Esophagus (tissue), 2 donors: Measurements from ENCODE around the gene HADHB. TPM values are rescaled to one million over a fixed set of nuclear protein-coding genes. Genes with fewer than 3 reads are reported as not detected.
"Not testable (repeated sequence)": the region's sequence is repeated elsewhere in the genome, so short reads cannot be mapped to it uniquely, and the experiment has no call there.

Experiments
- H3K27ac ChIP-seq, 2 donors: one replicate each; pipeline ENCODE4 v1.5.1; 2013; ENCODE audit warnings: low read depth in 2 of 2, mild to moderate bottlenecking in 2 of 2, inconsistent platforms in 1 of 2, low read length in 1 of 2, moderate library complexity in 1 of 2
- H3K27me3 ChIP-seq, 2 donors: one replicate each; pipeline ENCODE4 v1.6.1; 2013; ENCODE audit warnings: low read length in 2 of 2, control low read depth in 1 of 2, mild to moderate bottlenecking in 1 of 2; ENCODE audit not compliant: insufficient read depth in 2 of 2, control insufficient read depth in 1 of 2
- H3K36me3 ChIP-seq, 2 donors: one replicate each; pipeline ENCODE4 v1.6.1; 2013; ENCODE audit warnings: low read length in 1 of 2; ENCODE audit not compliant: control insufficient read depth in 2 of 2, insufficient read depth in 2 of 2
- H3K4me1 ChIP-seq, 2 donors: one replicate each; pipeline ENCODE4 v1.6.1; 2013; ENCODE audit warnings: low read length in 1 of 2; ENCODE audit not compliant: control insufficient read depth in 2 of 2, insufficient read depth in 2 of 2
- H3K4me3 ChIP-seq, 2 donors: one replicate each; pipeline ENCODE4 v1.5.1; 2013; ENCODE audit warnings: low read length in 2 of 2, mild to moderate bottlenecking in 2 of 2, low read depth in 1 of 2, moderate library complexity in 1 of 2
- H3K9me3 ChIP-seq, 2 donors: one replicate each; pipeline ENCODE4 v1.6.1; 2013; ENCODE audit warnings: mild to moderate bottlenecking in 2 of 2, low read depth in 1 of 2, low read length in 1 of 2, moderate library complexity in 1 of 2; ENCODE audit not compliant: control insufficient read depth in 2 of 2, insufficient read depth in 1 of 2
- whole genome bisulfite sequencing, 2 donors: extraction: QIAGEN DNeasy Blood & Tissue Kit; methylation state at CpG; one replicate each; pipeline ENCODE4 v1.1.7; 2013; 5-methylcytosine and 5-hydroxymethylcytosine counted together
- polyA plus RNA-seq, 2 donors: library from polyadenylated mRNA; stranded (reverse); fragments of 200-250 nt; gene quantifications; one replicate each; pipeline ENCODE4 v1.2.3, GENCODE V29; 2013
- donor health status: healthy with polysubstance abuse.
- donor health status: Bipolar disorder and iron deficiency.

Gene HADHB
- polyA plus RNA-seq, 2 donors, result 50.0 to 82.4 TPM

DNA sequence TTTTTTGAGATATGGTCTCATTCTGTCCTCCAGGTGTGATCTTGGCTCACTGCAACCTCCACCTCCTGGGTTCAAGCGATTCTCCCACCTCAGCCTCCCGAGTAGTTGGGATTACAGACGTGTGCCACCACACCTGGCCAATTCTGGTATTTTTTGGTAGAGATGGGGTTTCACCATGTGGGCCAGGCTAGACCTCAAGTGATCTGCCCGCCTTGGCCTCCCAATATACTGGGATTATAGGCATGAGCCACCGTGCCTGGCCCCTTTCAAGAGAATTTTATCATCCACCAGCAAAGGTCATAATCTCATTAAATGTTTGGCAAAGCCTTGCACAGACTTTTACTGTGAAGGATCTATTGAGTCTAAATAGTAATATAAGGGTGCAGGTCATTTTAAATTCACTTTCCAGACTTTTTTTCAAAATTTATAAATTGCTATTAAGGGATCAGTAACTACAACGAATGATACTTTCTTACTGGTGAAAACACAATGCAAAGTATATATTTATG lies 2.8 kb upstream of the HADHB start:
- Histone ChIP-seq H3K9me3 (no peaks in the 10 kb centered on the region), H3K4me3 (no peak overlapping the region), H3K27ac (no peak overlapping the region), H3K36me3 (peaks cover 0 to 3% of the 10 kb centered on the region in 2 donors), H3K4me1 (peaks cover 2 to 5% of the 10 kb centered on the region in 2 donors), H3K27me3 (no peaks in the 10 kb centered on the region)
- WGBS, 2 donors, result 70 to 82% methylated on average over 6 of the region's 6 CpGs

DNA sequence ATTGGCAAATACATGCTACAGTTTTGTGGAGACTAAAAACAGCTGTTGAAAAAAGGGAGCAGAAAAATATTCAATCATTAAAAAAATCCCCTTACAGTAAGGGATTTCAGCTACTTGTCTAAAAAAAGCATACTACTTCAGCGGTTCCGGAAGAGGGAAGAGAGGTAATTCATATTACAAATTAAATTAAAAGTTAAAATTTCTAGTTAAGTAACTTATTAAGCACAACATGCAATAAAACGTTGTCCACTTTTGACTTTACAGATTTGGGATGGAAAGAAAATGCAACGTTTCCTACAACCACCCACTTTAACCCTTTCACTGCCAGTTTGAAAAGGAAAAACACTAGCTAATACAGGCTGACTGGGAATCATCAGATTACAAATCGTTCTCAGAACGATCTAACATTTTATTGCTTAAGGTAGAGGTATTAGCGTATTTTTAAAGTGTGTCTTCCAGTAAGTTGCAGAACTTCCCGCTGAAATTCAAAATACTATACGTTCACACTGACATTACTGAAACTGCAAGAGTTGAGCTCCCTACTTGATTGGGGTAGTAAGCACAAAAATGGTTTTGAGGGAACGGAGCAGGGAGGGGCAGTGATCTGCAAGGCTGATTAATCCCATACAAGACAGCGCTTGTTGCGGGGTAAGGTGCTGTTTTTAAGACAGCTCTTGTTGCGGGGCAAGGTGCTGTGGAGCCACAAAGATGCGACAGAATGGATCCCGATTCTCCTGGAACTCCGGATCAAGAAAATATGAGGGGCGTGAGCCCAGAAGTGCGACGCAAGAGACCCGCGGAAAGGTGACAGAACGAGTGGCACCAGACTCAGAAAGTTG lies 1.1 kb upstream of the HADHB start:
- Histone ChIP-seq H3K9me3 (no peaks in the 10 kb centered on the region), H3K36me3 (no peaks in the 10 kb centered on the region), H3K27ac (peak overlapping the region; percentile 93 to 99), H3K4me1 (peaks cover 2 to 5% of the 10 kb centered on the region in 2 donors), H3K27me3 (no peaks in the 10 kb centered on the region), H3K4me3 (peak overlapping the region; percentile 76 to 98)
- 1% methylated on average over 22 of the region's 22 CpGs for WGBS, 2 donors

DNA sequence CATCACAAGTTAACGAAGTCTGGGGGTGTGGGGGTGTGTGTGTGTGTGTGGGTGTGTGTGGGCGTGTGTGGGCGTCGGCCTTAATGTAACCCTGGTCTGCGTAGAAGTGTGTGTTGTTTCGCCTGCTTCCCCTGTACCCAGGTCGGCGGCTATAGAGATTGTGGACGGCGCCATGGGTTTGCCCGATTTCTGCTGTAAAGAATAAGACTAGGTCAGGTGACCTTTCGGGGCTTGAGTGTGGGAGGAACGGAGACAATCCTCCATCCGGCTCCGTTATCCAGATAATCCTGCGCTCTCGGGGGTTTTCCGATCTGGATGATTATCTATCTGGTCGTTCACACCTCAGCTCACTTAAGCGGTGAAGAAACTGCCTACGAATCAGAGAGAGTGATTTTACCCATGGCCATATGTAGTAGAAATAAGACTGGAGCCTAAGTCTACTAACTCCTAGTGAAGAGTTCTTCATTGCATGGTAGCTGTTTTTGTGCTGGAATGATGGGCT lies 543 bp downstream of the HADHB start:
- H3K4me3 ChIP-seq, result peak overlapping the region; percentile 76 to 98
- no peaks in the 10 kb centered on the region for H3K27me3 ChIP-seq
- 1% methylated on average over 21 of the region's 21 CpGs for WGBS, 2 donors
- no peaks in the 10 kb centered on the region for H3K36me3 ChIP-seq
- no peaks in the 10 kb centered on the region for H3K9me3 ChIP-seq
- H3K4me1 ChIP-seq, result peaks cover 2 to 5% of the 10 kb centered on the region in 2 donors
- peak overlapping the region; percentile 93 to 99 for H3K27ac ChIP-seq

DNA sequence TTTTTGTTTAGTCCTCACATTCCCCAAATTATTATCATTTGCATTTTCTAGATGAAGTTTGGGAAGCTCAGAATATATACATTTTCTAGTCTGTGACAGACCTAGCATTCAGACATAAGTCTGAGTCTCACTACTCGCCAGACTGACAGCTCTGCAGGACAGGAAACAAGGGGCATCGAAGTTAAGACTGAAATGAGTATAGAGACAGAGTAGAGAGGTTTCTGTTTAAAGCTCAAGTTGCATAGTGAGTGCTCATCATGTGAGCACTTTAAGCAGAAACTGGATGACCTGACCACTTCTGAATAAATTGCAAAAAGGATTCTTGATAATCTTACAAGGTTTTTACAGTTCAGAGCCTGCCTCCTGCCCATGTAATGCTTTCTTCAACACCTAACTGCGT lies 1.1 kb downstream of the HADHB start:
- 14 to 15% methylated on average over 3 of the region's 3 CpGs for WGBS, 2 donors
- Histone ChIP-seq H3K4me1 (peaks cover 2 to 5% of the 10 kb centered on the region in 2 donors), H3K9me3 (no peaks in the 10 kb centered on the region), H3K4me3 (peak overlapping the region; percentile 76 to 98), H3K27ac (peak overlapping the region in 1 of 2 donors; percentile 99), H3K27me3 (no peaks in the 10 kb centered on the region), H3K36me3 (no peaks in the 10 kb centered on the region)

DNA sequence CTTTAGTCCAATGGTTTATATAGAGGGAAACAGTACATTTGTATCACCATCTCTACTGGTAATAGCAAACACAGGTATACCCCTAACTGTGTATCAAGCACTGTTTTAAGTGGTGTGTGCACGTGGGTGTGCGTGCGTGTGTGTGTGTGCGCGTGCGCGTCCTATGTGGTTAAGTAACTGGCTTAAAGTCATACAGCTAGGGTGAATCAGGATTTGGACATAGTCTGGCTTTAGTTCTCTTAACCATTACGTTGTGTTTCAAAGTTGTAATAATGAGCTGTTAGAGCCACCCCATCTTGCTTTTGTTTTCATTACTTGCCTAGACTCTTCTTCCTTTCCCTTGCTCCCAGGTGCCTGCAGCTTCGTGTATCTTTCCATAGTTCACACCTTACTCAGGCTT lies 2.1 kb downstream of the HADHB start:
- Histone ChIP-seq H3K9me3 (no peaks in the 10 kb centered on the region), H3K27ac (no peak overlapping the region), H3K4me1 (peaks cover 3 to 5% of the 10 kb centered on the region in 2 donors), H3K4me3 (peak overlapping the region in 1 of 2 donors; percentile 98), H3K27me3 (no peaks in the 10 kb centered on the region), H3K36me3 (no peaks in the 10 kb centered on the region)
- 65 to 66% methylated on average over 9 of the region's 9 CpGs for WGBS, 2 donors

DNA sequence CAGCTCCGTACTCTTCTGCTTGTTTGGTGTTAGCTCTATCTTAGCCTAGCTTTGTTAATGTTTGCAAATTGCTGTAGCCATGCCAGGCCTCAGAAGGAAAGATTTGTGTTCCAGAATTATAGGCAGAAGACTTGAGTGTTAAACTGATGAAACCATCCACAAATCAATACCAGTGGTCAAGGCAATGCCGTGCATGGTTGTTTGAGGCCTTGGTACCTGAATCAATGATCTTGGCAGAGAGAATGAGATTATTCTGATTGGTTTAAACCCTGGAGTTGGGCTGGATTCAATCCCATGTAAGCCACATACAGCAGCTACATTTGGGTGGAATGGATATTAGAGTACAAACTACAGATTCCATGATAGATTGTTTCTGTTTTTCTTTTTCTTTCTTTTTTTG lies 4.9 kb downstream of the HADHB start:
- H3K27ac ChIP-seq, result no peak overlapping the region
- H3K4me3 ChIP-seq, result no peak overlapping the region
- H3K9me3 ChIP-seq, result no peaks in the 10 kb centered on the region
- no peaks in the 10 kb centered on the region for H3K27me3 ChIP-seq
- 80 to 88% methylated on average over 2 of the region's 2 CpGs for WGBS, 2 donors
- H3K36me3 ChIP-seq, result no peaks in the 10 kb centered on the region
- H3K4me1 ChIP-seq, result peaks cover 3 to 5% of the 10 kb centered on the region in 2 donors

DNA sequence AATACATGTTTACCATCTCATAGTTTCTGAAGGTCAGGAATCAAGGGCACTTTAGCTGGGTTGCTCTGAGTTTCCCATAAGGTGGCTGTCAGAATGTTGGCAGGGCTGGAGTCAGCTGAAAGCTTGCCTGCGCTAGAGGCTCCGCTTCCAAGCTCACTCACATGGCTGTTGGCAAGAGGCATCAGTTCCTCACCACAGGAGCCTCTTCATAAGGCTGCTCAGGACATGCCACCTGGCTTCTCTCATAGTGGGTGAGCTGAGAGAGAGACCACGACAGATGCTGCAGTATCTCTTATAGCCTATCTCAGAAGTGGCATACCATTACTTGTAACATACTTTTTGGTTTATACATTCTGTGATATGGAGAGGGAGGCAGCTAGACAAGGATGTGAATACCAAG lies 7.2 kb downstream of the HADHB start:
- 47 to 63% methylated on average over 3 of the region's 3 CpGs for WGBS, 2 donors
- H3K36me3 ChIP-seq, result no peaks in the 10 kb centered on the region
- H3K27me3 ChIP-seq, result no peaks in the 10 kb centered on the region
- H3K27ac ChIP-seq, result no peak overlapping the region
- H3K9me3 ChIP-seq, result no peaks in the 10 kb centered on the region
- H3K4me3 ChIP-seq, result no peak overlapping the region
- H3K4me1 ChIP-seq, result peaks cover 1 to 3% of the 10 kb centered on the region in 2 donors

DNA sequence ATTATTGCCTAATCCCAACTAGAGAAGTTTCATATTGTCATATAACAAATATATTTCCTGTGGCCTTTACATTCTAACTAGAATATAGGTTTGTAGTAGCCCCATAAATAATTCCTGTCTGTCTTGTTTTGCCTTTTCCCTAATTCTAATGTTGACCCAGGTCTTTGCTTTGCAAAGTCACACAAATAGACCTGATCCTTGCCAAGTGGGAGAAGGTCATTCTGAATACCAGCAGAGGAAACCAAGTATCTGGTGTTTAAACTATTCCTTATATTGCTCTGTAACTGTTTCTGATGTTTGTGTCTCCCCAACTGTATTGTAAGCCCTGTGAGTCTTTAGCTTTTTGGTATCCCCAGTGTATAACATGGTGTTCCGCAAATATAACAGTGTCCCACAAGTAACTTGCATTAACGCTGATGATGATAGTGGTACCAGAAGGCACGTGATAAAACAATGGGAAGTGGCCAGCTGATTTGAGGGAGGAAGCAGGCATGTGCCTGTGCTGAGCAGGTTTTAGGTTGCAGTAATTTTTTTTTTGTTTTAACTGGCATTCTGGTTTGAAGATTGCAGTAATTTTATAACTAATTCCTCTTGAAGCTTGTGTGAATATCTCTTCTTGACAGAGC lies 11.1 kb downstream of the HADHB start:
- H3K27ac ChIP-seq, result no peak overlapping the region
- peaks cover 0 to 7% of the 10 kb centered on the region in 2 donors for H3K36me3 ChIP-seq
- H3K27me3 ChIP-seq, result no peaks in the 10 kb centered on the region
- WGBS, 2 donors, result 55 to 73% methylated on average over 3 of the region's 3 CpGs
- H3K9me3 ChIP-seq, result no peaks in the 10 kb centered on the region
- H3K4me1 ChIP-seq, result peaks cover 0 to 3% of the 10 kb centered on the region in 2 donors
- H3K4me3 ChIP-seq, result no peak overlapping the region

DNA sequence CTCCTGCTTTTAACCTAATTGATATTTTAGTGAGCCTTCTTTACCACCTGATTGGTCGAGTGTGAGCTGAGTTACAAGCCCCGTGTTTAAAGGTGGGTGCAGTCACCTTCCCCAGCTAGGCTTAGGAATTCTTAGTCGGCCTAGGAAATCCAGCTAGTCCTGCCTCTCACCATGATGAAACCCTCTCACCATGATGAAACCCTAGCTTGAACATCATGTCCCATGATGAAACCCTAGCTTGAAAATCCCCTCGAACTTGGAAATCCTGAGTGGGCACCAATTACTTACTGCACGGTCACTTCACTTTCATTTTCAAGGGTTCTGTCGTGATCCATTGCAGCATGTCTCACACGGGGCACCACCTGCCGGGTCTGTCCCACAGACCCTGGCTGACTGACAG lies 14.1 kb downstream of the HADHB start:
- H3K4me1 ChIP-seq, H3K27ac ChIP-seq: not testable (repeated sequence)
- 92 to 95% methylated on average over 8 of the region's 8 CpGs for WGBS, 2 donors

More for the DNA sequence above, 14.1 kb downstream of the HADHB start:
- H3K36me3 ChIP-seq, H3K9me3 ChIP-seq, H3K4me3 ChIP-seq, H3K27me3 ChIP-seq: not testable (repeated sequence)
